ENCODE results near the gene CLEC4M.

DNA sequence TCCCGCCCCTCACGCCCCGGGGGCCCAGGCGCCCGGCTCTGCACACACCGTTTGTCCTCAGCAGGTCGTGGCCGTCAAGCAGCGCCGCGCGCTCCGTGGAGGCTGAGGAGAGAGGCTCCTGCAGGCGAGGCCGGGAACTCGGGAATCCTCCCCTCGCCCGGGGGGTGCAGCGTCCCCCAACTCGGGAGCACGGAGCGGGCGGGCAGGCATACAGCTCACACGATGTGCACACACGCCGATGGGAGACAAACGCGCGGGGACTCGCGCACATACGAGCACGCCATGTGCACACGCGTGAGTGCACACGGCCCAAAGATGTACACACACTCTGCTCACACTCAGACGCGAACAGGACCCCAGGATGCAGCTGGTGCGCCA, 31.8 kb upstream of the CLEC4M start:
- no peak for TF ChIP-seq ZNF548 (tag by site-specific recombination; IDR thresholded peaks at IDR 0.05)
- no peak for TF ChIP-seq BCL11A (tag by site-specific recombination; IDR thresholded peaks at IDR 0.05; ENCODE audit: low read depth)
- TF ChIP-seq, protein P1, sequence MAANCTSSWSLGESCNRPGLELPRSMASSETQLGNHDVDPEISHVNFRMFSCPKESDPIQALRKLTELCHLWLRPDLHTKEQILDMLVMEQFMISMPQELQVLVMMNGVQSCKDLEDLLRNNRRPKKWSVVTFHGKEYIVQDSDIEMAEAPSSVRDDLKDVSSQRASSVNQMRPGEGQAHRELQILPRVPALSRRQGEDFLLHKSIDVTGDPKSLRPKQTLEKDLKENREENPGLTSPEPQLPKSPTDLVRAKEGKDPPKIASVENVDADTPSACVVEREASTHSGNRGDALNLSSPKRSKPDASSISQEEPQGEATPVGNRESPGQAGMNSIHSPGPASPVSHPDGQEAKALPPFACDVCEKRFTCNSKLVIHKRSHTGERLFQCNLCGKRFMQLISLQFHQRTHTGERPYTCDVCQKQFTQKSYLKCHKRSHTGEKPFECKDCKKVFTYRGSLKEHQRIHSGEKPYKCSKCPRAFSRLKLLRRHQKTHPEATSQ (tag by site-specific recombination; IDR thresholded peaks at IDR 0.05): no peak

All from HEK293 (cell line).